ENCODE measurements around the gene LRRC26.

LRRC26 gene

GRCh38 chr9:137183980-137184595 is 14.2 kb upstream of the LRRC26 start:
- no peak for DNase-seq (ENCODE audit: low read depth in 2 of 2)

GRCh38 chr9:137182836-137183235 is 13.0 kb upstream of the LRRC26 start:
- no peak for DNase-seq (ENCODE audit: low read depth in 2 of 2)

GRCh38 chr9:137181680-137182079 is 11.8 kb upstream of the LRRC26 start:
- no peak for DNase-seq (ENCODE audit: low read depth in 2 of 2)

- DNase-seq (ENCODE audit: low read depth in 2 of 2) = no peak
Measured at GRCh38 chr9:137180491-137180890, 10.6 kb upstream of the LRRC26 start.

- no peak for DNase-seq (ENCODE audit: low read depth in 2 of 2)
Measured at GRCh38 chr9:137179761-137180160, 9.9 kb upstream of the LRRC26 start.

GRCh38 chr9:137178939-137179630 is 9.2 kb upstream of the LRRC26 start:
- no peak for DNase-seq (ENCODE audit: low read depth in 2 of 2)

- no peak for DNase-seq (ENCODE audit: low read depth in 2 of 2)
Measured at GRCh38 chr9:137178201-137178938, 8.5 kb upstream of the LRRC26 start.

- DNase-seq (ENCODE audit: low read depth in 2 of 2) = no peak
Measured at GRCh38 chr9:137176302-137177182, 6.7 kb upstream of the LRRC26 start.

- no peak for DNase-seq (ENCODE audit: low read depth in 2 of 2)
Measured at GRCh38 chr9:137175345-137175961, 5.6 kb upstream of the LRRC26 start.

- no peak for DNase-seq (ENCODE audit: low read depth in 2 of 2)
Measured at GRCh38 chr9:137174722-137175293, 5.0 kb upstream of the LRRC26 start.

- no peak for DNase-seq (ENCODE audit: low read depth in 2 of 2)
Measured at GRCh38 chr9:137173796-137174664, 4.2 kb upstream of the LRRC26 start.

GRCh38 chr9:137172901-137173795 is 3.3 kb upstream of the LRRC26 start:
- DNase-seq (ENCODE audit: low read depth in 2 of 2) = no peak

- no peak for DNase-seq (ENCODE audit: low read depth in 2 of 2)
Measured at GRCh38 chr9:137171149-137171900, 1.5 kb upstream of the LRRC26 start.

GRCh38 chr9:137170486-137171148 is 766 bp upstream of the LRRC26 start:
- DNase-seq (ENCODE audit: low read depth in 2 of 2) = no peak

GRCh38 chr9:137168904-137169856 is 671 bp downstream of the LRRC26 start:
- no peak for DNase-seq (ENCODE audit: low read depth in 2 of 2)

- no peak for DNase-seq (ENCODE audit: low read depth in 2 of 2)
Measured at GRCh38 chr9:137168573-137168903, 1.3 kb downstream of the LRRC26 start.

All from stimulated activated CD8-positive, alpha-beta memory T cell treated with anti-CD3 and anti-CD28 coated beads, Interleukin-15, amount 100 ng/mL, for 4 hours (primary cell).